ENCODE data around the gene MTHFR. TPM values are rescaled to one million over a fixed set of nuclear protein-coding genes. Genes with fewer than 3 reads are reported as not detected.

MTHFR gene
- total RNA-seq, 1 donor, result 21.6 TPM

DNA sequence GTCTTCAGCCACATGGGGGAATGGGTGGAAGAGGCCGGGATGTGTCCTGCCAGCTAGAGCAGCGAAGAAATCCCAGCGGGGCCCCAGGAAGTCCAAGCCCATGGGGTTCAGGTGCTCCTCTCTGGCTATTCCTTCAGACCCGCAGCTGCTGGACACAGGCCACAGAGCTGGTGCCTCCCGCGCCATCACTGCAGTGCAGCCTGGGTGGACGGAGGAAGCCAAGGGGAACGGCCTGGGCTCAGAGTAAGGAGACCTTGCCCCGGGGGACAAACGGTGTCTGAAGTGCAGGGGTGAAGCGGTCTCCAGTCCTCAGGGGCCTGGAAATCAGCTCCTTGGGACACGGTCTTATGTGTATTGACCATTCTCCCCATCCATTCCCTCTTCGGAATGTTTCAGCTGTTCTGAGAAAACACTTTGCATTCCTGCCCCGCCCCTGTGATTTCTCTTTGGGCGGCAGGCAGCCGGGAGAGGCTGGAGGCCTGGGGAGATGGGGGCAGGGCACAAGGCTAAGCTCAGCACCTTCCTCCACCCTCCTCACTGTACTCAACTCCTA, 18.4 kb downstream of the MTHFR start:
- DNase-seq (ENCODE audit: low read depth), result peak; percentile 58
- no peak overlapping the region for H3K4me3 ChIP-seq (ENCODE audit: low read depth, low read length)
- TF ChIP-seq, protein P1, sequence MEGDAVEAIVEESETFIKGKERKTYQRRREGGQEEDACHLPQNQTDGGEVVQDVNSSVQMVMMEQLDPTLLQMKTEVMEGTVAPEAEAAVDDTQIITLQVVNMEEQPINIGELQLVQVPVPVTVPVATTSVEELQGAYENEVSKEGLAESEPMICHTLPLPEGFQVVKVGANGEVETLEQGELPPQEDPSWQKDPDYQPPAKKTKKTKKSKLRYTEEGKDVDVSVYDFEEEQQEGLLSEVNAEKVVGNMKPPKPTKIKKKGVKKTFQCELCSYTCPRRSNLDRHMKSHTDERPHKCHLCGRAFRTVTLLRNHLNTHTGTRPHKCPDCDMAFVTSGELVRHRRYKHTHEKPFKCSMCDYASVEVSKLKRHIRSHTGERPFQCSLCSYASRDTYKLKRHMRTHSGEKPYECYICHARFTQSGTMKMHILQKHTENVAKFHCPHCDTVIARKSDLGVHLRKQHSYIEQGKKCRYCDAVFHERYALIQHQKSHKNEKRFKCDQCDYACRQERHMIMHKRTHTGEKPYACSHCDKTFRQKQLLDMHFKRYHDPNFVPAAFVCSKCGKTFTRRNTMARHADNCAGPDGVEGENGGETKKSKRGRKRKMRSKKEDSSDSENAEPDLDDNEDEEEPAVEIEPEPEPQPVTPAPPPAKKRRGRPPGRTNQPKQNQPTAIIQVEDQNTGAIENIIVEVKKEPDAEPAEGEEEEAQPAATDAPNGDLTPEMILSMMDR (IDR thresholded peaks at IDR 0.05; ENCODE audit: insufficient read depth, low read depth, low read length), result no peak

DNA sequence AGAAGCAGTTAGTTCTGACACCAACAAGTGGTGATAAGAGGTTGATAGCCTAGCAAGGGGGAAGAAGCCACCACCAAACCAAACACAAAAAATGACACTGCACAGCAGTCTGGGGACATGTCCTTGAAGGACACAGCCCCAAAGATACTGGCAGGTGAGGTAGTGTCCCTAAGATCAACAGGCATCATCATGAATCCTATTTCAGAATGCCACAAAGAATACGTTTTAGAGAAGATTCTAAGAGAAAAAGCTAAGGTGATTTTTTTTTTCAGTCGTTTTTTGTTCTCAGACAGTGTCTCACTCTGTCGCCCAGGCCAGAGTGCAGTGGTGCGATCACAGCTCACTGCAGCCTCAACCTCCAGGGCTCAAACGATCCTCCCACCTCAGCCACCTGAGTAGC, 19.6 kb downstream of the MTHFR start:
- DNase-seq (ENCODE audit: low read depth), result no peak
- no peak overlapping the region for H3K4me3 ChIP-seq (ENCODE audit: low read depth, low read length)
- TF ChIP-seq, protein P1 (IDR thresholded peaks at IDR 0.05; ENCODE audit: insufficient read depth, low read depth, low read length), result no peak

DNA sequence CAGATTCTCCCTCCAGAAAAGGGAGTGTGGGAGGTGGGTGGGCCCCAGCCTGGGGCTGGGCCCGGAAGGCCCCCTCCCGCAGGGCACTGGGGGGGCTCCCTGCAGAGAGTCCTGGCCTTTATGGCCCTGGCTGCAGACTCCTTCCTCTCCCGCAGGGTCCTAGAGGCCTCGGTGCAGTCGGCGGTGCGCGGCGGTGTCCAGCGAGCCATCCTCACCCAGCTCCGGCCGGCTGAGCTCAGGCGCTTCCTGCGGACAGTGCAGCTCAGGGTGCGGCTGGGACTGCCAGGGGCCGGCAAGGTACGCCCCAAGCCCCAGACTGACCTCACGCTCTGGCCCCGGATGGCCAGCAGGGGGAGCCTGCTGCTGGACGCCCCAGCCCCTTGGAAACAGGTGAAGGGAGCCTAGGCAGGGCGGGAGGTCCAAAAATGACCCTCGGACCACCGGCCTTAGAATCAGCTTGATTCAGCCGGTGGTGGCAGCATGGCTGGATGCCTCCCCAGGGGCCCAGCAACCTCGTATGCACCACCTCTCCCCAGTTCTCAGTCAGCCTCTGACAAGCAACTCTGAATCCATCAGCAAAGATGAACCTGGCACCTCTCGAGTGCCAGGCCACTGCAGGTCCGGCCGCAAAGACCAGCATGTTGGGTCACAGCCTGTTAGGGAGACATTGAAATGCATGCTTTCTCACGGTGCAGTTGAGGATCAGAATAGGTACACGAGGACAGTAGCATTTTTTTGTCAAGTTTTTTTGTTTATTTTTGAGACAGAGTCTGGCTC, 20.6 kb downstream of the MTHFR start:
- peak overlapping the region; percentile 30 for H3K4me3 ChIP-seq (ENCODE audit: low read depth, low read length)
- DNase-seq (ENCODE audit: low read depth), result peak; percentile 74
- TF ChIP-seq, protein P1 (IDR thresholded peaks at IDR 0.05; ENCODE audit: insufficient read depth, low read depth, low read length), result peak; percentile 87

DNA sequence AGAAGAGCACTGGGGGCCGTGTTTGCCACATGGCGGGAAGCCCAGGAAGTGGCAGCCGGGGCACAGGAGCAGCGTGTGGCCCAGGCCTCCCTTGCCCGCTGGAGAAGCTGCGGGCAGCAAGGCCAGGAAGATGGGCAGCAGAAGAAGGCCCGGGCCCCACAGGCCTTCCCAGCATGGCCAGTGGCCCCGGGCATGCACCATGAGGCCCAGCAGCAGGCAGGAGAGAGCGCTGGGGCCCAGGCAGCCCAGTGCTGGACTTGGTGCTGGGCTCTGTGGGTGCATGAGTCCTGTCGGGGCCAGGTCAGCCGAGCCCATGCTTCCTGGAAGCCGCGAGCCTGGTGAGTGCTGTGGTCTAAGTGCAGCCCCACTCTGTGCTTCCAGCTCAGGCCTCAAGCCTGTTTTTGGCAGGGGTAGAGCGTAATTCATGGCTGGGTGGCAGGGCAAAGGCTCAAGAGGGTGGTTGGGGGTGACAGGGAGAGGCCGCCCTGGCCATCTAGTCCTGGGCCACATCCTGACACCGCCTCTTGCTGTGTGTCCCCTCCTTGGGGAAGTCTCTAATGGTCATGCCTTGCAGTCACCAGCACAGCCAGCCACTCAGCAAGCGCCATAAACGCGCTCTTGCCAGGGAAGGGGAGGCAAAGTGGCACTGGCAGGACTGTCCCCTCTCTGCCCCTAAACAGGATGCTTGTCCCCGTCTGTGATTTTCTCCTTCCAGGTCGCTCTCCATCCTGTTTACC, 21.3 kb downstream of the MTHFR start:
- H3K4me3 ChIP-seq (ENCODE audit: low read depth, low read length), result peak overlapping the region; percentile 30
- DNase-seq (ENCODE audit: low read depth), result no peak
- TF ChIP-seq, protein P1 (IDR thresholded peaks at IDR 0.05; ENCODE audit: insufficient read depth, low read depth, low read length), result no peak

DNA sequence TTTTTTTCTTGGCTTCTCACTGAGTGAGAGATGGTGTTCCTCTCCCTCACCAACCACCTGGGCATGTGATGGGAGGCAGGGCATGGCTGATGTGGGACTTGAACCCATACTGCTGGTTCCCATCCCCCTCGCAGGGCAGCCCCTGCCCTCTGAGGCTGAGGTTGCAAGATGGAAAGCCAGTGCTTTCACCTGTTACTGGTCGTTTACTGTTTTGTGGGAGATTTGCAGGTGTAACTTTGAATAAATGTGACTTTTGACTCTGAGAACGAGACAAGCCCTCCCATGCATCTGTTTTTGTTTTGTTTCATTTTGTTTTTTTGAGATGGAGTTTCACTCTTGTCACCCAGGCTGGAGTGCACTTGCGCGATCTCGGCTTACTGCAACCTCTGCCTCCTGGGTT, 22.2 kb downstream of the MTHFR start:
- TF ChIP-seq, protein P1 (IDR thresholded peaks at IDR 0.05; ENCODE audit: insufficient read depth, low read depth, low read length), result no peak
- DNase-seq (ENCODE audit: low read depth), result no peak
- H3K4me3 ChIP-seq (ENCODE audit: low read depth, low read length), result no peak overlapping the region

DNA sequence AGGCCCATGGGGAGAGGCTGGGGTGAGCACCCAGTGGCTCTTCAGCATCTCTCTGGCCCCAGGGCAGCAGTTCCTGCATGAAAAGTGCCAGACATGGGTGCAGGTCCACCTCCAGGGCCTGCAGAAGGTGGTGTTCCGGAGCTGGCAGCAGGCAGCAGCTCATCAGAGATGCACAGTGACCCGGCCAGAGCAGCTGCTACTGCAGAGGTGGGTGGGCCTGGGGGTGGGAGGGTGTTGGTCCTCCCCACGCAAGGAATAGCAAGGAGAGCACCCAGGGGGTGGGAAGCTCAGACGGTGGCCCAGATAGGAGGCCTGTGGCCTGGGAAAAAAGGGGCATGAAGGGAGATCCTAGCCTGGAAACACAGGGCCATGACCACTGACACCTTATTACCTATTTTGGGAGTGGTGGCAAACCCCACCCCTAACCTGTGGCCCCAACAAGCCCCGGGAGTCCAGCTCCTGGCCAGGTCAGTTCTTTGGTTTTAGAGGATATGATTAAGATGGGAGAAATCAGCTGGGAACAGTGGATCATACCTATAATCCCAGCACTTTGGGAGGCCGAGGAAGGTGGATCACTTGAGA, 23.5 kb downstream of the MTHFR start:
- TF ChIP-seq, protein P1 (IDR thresholded peaks at IDR 0.05; ENCODE audit: insufficient read depth, low read depth, low read length), result no peak
- H3K4me3 ChIP-seq (ENCODE audit: low read depth, low read length), result no peak overlapping the region
- no peak for DNase-seq (ENCODE audit: low read depth)

Measured in fibroblast of villous mesenchyme (primary cell).